Measurements from ENCODE around the gene EIF5. TPM values are rescaled to one million over a fixed set of nuclear protein-coding genes. Genes with fewer than 3 reads are reported as not detected.

EIF5 gene
- total RNA-seq, 6 experiments from 2014 or later = 186 to 357 (median 215) TPM

DNA sequence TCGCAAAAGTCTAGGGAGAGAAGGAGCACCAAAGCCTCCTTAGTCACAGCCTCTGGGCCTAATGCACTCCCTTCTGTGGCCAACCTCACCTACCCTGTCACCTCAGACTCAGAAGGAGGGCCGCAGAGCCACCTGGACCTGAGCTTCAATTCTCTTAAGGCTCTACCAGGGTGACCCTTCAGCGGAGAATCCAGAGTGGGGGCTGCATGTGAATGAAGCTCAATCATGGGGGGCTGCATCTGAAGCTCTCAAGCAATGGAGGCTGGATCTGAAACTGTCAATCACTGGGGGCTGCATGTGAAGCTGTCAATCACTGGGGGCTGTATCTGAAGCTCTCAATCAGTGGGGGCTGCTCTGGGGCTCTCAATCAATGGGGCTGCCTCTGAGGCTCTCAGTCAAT lies 43.1 kb upstream of the EIF5 start:
- no peak for ATAC-seq
- H3K4me1 ChIP-seq = no peaks in the 10 kb centered on the region
- intact Hi-C loops (cut with DNase I) = loop anchor here (5.0 to 10.0 kb wide), 3 partner anchors 96 to 216 kb away; no protein-coding TSS in a partner anchor
- no peaks in the 10 kb centered on the region for H3K27me3 ChIP-seq
- no peak overlapping the region for H3K4me3 ChIP-seq
- no peaks in the 10 kb centered on the region for H3K9me3 ChIP-seq
- H3K36me3 ChIP-seq = no peaks in the 10 kb centered on the region
- no peak for TF ChIP-seq POLR2A (IDR thresholded peaks at IDR 0.05)
- TF ChIP-seq, protein P1, sequence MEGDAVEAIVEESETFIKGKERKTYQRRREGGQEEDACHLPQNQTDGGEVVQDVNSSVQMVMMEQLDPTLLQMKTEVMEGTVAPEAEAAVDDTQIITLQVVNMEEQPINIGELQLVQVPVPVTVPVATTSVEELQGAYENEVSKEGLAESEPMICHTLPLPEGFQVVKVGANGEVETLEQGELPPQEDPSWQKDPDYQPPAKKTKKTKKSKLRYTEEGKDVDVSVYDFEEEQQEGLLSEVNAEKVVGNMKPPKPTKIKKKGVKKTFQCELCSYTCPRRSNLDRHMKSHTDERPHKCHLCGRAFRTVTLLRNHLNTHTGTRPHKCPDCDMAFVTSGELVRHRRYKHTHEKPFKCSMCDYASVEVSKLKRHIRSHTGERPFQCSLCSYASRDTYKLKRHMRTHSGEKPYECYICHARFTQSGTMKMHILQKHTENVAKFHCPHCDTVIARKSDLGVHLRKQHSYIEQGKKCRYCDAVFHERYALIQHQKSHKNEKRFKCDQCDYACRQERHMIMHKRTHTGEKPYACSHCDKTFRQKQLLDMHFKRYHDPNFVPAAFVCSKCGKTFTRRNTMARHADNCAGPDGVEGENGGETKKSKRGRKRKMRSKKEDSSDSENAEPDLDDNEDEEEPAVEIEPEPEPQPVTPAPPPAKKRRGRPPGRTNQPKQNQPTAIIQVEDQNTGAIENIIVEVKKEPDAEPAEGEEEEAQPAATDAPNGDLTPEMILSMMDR (IDR thresholded peaks at IDR 0.05) = no peak
- no CpG with 5 or more reads among the region's 3 CpGs for WGBS (ENCODE audit: insufficient coverage, low coverage, low lambda C conversion rate, missing lambda C conversion rate)
- no peak overlapping the region for H3K27ac ChIP-seq
- DNase-seq = peak in 1 of 3 donors; percentile 5

DNA sequence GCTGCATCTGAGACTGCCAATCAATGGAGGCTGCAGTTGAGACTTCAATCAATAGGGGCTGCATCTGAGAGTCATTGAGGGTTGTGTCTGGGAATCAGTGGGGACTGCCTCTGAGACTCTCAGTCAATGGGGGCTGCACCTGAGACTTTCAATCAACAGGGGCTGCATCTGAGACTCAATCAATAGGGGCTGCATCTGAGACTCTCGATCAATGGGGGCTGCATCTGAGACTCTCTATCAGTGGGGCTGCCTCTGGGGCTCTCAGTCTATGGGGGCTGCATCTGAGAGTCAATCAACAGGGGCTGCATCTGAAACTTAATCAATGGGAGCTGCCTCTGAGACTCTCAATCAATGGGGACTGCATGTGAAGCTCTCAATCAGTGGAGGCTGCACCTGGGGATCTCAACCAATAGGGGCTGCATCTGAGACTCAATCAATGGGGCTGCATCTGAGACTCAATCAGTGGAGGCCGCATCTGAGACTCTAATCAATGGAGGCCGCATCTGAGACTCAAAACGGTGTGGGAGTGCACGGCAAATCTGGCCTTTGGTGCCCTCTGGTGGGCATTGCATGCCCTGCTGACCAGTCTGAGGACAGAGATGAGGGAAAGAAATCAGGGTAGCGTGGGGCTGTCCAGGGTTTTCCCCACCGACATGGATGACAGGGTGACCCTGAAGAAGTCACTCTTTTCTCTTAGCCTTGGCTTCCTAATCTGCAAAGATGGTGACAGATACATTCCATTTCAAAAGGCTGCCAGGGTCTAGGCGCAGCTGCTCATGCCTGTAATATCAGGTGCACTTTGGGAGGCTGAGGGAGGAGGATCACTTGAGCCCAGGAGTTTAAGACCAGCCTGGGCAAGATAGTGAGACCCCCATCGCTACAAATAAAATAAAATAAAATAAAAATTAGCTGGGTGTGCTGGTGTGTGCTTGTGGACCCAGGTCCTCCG lies 41.3 kb upstream of the EIF5 start:
- TF ChIP-seq, protein P1 (IDR thresholded peaks at IDR 0.05) = peak; percentile 89 to 93 (median 92)
- TF ChIP-seq POLR2A (IDR thresholded peaks at IDR 0.05) = no peak
- 15% methylated on average over 5 of the region's 10 CpGs for WGBS (ENCODE audit: insufficient coverage, low coverage, low lambda C conversion rate, missing lambda C conversion rate)
- no peaks in the 10 kb centered on the region for H3K9me3 ChIP-seq
- intact Hi-C loops (cut with DNase I) = loop anchor here (5.0 to 10.0 kb wide), 3 partner anchors 98 to 218 kb away; no protein-coding TSS in a partner anchor
- H3K27ac ChIP-seq = no peak overlapping the region
- H3K27me3 ChIP-seq = no peaks in the 10 kb centered on the region
- ATAC-seq (peak; percentile 89 to 95 (median 92)), DNase-seq (peak; percentile 75 to 80 (median 79))
- H3K4me3 ChIP-seq = no peak overlapping the region
- H3K4me1 ChIP-seq = no peaks in the 10 kb centered on the region
- H3K36me3 ChIP-seq = no peaks in the 10 kb centered on the region

DNA sequence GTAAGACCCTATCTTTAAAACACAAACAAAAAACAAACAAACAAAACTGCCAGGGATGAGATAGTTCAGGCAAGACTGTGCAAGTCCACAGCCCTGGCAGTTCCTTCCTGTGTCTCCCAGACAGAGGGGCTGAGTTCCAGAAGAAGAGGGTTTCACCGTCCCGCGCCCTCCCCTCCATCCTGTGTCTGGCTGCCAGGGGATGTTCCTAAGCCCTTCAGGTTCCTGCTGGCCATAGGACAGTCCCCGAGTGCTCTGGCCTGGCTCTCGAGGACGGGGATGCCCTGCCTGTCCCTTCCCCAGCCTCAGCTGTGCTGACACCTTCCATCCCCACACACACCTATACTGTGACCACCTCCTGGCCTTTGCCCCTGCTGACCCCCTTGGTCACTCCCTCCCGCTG lies 40.6 kb upstream of the EIF5 start:
- 100% methylated on average over 1 of the region's 7 CpGs for WGBS (ENCODE audit: insufficient coverage, low coverage, low lambda C conversion rate, missing lambda C conversion rate)
- DNase-seq = peak in 2 of 3 donors; percentile 35 to 40

DNA sequence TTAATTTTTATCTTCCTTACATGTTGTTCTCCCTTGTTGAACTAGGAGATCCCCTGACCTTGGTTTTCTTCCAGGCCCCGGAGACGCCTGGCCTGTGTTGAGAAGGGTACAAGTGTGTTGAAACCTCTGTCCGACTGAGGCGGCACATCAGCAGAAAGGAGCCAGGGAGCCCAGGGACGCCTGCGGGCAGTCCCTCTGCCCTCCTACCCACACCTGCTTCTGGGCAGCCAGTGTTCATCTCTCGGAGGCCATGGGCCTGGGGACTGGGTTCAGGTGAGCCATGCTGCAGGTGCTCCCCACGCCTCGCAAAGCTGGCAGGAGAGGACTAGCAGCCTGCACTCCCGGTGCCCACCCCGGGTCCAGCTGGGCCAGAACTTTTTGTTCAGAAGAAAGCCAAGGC lies 39.9 kb upstream of the EIF5 start:
- peak in 2 of 3 donors; percentile 37 to 39 for DNase-seq

More for the DNA sequence above, 40.6 kb upstream of the EIF5 start:
- peak in 1 of 4 donors; percentile 5 for ATAC-seq
- Histone ChIP-seq H3K27me3 (no peaks in the 10 kb centered on the region), H3K27ac (no peak overlapping the region), H3K4me3 (no peak overlapping the region), H3K4me1 (no peaks in the 10 kb centered on the region), H3K9me3 (no peaks in the 10 kb centered on the region), H3K36me3 (no peaks in the 10 kb centered on the region)
- intact Hi-C loops (cut with DNase I) = loop anchor here (5.0 to 10.0 kb wide), 3 partner anchors 99 to 219 kb away; no protein-coding TSS in a partner anchor
- TF ChIP-seq POLR2A (IDR thresholded peaks at IDR 0.05) = no peak
- TF ChIP-seq, protein P1 (IDR thresholded peaks at IDR 0.05) = no peak

More for the DNA sequence above, 39.9 kb upstream of the EIF5 start:
- TF ChIP-seq POLR2A (IDR thresholded peaks at IDR 0.05) = no peak
- TF ChIP-seq, protein P1 (IDR thresholded peaks at IDR 0.05) = no peak
- Histone ChIP-seq H3K27me3 (no peaks in the 10 kb centered on the region), H3K4me3 (no peak overlapping the region), H3K4me1 (no peaks in the 10 kb centered on the region), H3K27ac (no peak overlapping the region), H3K36me3 (no peaks in the 10 kb centered on the region), H3K9me3 (no peaks in the 10 kb centered on the region)
- 65% methylated on average over 6 of the region's 11 CpGs for WGBS (ENCODE audit: insufficient coverage, low coverage, low lambda C conversion rate, missing lambda C conversion rate)
- ATAC-seq = no peak
- intact Hi-C loops (cut with DNase I) = loop anchor here (5.0 to 10.0 kb wide), 3 partner anchors 99 to 219 kb away; no protein-coding TSS in a partner anchor

Measured in right lobe of liver (tissue), 6 donors.